Panc1 (cell line): ENCODE measurements around the gene KCP. TPM values are rescaled to one million over a fixed set of nuclear protein-coding genes. Genes with fewer than 3 reads are reported as not detected.

Source experiments
- ATAC-seq: fragments of 200-7000 bp; cut with Tn5 transposase; 2 replicates; pipeline ENCODE4 v1.9.1; 2020; ENCODE audit warnings: mild to moderate bottlenecking, moderate library complexity
- BruUV-seq: library from RNA; stranded (reverse); fragments of 400-500 nt; replicated peaks from 2 replicates; lab custom pipeline; 2021; lab: Mats Ljungman, UMichigan
- CTCF ChIA-PET: fragments of 300-600 bp; sonication (Branson Sonifier 250); formaldehyde crosslinking; loops from one replicate; lab custom pipeline; 2022; ENCODE audit warnings: antibody characterized with exemption; lab: Charles Lee
- POLR2A ChIA-PET: fragments of 300-600 bp; sonication (Branson Sonifier 250); formaldehyde crosslinking; loops from one replicate; lab custom pipeline; 2022; ENCODE audit warnings: antibody characterized with exemption; lab: Charles Lee
- DNase-seq: peaks from one replicate; pipeline ENCODE4 v3.0.0-alpha.2; 2010; ENCODE audit warnings: low read depth, low spot score
- H3K27ac ChIP-seq: 2 replicates; pipeline ENCODE4 v1.5.1; 2011; ENCODE audit warnings: mild to moderate bottlenecking, low read length, inconsistent platforms
- H3K27me3 ChIP-seq: fragments of 200-500 bp; sonication (Bioruptor generic); 2 replicates; pipeline ENCODE4 v1.6.0; 2014; ENCODE audit warnings: low read length, inconsistent platforms; ENCODE audit not compliant: control insufficient read depth, insufficient read depth
- H3K36me3 ChIP-seq: fragments of 200-500 bp; sonication (Bioruptor generic); 2 replicates; pipeline ENCODE4 v1.5.1; 2014; ENCODE audit warnings: inconsistent platforms, mild to moderate bottlenecking, low read length, moderate library complexity; ENCODE audit not compliant: control insufficient read depth, insufficient read depth
- H3K4me1 ChIP-seq: 2 replicates; pipeline ENCODE4 v1.5.1; 2011; ENCODE audit warnings: inconsistent platforms, mild to moderate bottlenecking, low read length, moderate library complexity; ENCODE audit not compliant: control insufficient read depth, insufficient read depth
- H3K4me3 ChIP-seq, 2 experiments: 2 replicates each; pipeline ENCODE4 v1.5.1; 2011 to 2012; ENCODE audit warnings: low read depth in 2 of 2, low read length in 2 of 2, mild to moderate bottlenecking in 2 of 2, inconsistent platforms in 1 of 2, moderate library complexity in 1 of 2
- H3K9me3 ChIP-seq: fragments of 200-500 bp; sonication (Bioruptor generic); 2 replicates; pipeline ENCODE4 v1.5.1; 2014; ENCODE audit warnings: low read depth, mild to moderate bottlenecking, inconsistent platforms, low read length, moderate library complexity; ENCODE audit not compliant: control insufficient read depth, insufficient read depth
- CTCF ChIP-seq: fragments of 450-650 bp; IDR thresholded peaks from 2 replicates; pipeline ENCODE4 v1.5.1; 2017; ENCODE audit warnings: mild to moderate bottlenecking
- POLR2AphosphoS5 ChIP-seq: IDR thresholded peaks from 2 replicates; pipeline ENCODE4 v1.6.1; 2012; ENCODE audit warnings: mild to moderate bottlenecking, low read depth, low read length, moderate library complexity
- REST ChIP-seq, 2 experiments: IDR thresholded peaks; 2 replicates each; pipeline ENCODE4 v1.6.1; 2011 to 2012; ENCODE audit warnings: low read depth in 2 of 2, control low read depth in 1 of 2, low read length in 1 of 2, mild to moderate bottlenecking in 1 of 2, moderate library complexity in 1 of 2; ENCODE audit not compliant: insufficient read depth in 1 of 2
- SIN3A ChIP-seq: IDR thresholded peaks from 2 replicates; pipeline ENCODE4 v1.6.1; 2012; ENCODE audit warnings: low read depth, mild to moderate bottlenecking, low read length, moderate library complexity, borderline replicate concordance; ENCODE audit not compliant: insufficient read depth
- TCF7L2 ChIP-seq: IDR thresholded peaks from 2 replicates; pipeline ENCODE4 v1.6.1; 2011; ENCODE audit warnings: mild to moderate bottlenecking, low read depth, low read length, inconsistent platforms
- in situ Hi-C: cut with HindIII; loops from 2 replicates; pipeline ENCODE4 v1.10.0; 2016; ENCODE audit warnings: low sequenced_read_pairs, low pct_unique_long_range_greater_than_20kb
- intact Hi-C: fragments of 100-400 bp; cut with micrococcal nuclease; formaldehyde crosslinking; loops from one replicate; pipeline ENCODE4 v1.10.0; 2022; ENCODE audit not compliant: unreplicated experiment
- total RNA-seq: library from RNA; stranded (reverse); gene quantifications from one replicate; pipeline ENCODE4 v1.2.1, GENCODE V29; 2021; ENCODE audit not compliant: unreplicated experiment

KCP gene
- total RNA-seq, 1 experiment from 2014 or later: 0.13 TPM

GRCh38 chr7:128924707-128925588 is 14.4 kb upstream of the KCP start:
- intact Hi-C loops: no loop called here
- H3K4me3 ChIP-seq: no peak overlapping the region
- in situ Hi-C loops: no loop called here
- H3K27me3 ChIP-seq: peaks cover 6% of the 10 kb centered on the region
- ChIA-PET POLR2A (no interaction called here), CTCF (no interaction called here)
- no TSS peak for BruUV-seq
- H3K27ac ChIP-seq: no peak overlapping the region
- no peak for DNase-seq
- ATAC-seq: no peak
- H3K36me3 ChIP-seq: no peaks in the 10 kb centered on the region
- no peak for TF ChIP-seq TCF7L2
- no peak for TF ChIP-seq SIN3A
- no peak for TF ChIP-seq POLR2AphosphoS5
- H3K4me1 ChIP-seq: no peaks in the 10 kb centered on the region
- no peaks in the 10 kb centered on the region for H3K9me3 ChIP-seq

DNA sequence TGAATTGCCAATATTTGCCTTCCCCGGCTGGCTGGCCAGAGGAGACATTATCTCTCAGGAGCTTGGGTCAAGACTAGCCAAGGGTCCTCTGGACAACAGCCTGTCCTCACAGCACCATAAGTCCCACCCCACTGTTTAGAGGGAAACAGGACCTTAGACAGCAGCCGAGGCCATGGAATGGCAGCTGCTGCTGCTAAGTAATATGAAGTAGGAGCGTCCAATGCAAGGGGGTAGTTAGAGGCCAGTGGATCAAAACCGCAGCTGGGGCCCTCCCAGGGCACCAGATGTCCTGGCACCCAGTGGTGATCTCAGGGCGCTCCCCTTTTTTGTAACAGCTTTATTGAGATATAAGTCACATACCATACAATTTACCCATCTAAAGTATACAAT is 12.9 kb upstream of the KCP start:
- H3K4me3 ChIP-seq: no peak overlapping the region
- H3K36me3 ChIP-seq: no peaks in the 10 kb centered on the region
- no peaks in the 10 kb centered on the region for H3K4me1 ChIP-seq
- no peak for DNase-seq
- CTCF ChIA-PET: no interaction called here
- peak; percentile 55 for ATAC-seq
- POLR2A ChIA-PET: no interaction called here
- peaks cover 6% of the 10 kb centered on the region for H3K27me3 ChIP-seq
- in situ Hi-C loops (no loop called here), intact Hi-C loops (no loop called here)
- no TSS peak for BruUV-seq
- H3K9me3 ChIP-seq: no peaks in the 10 kb centered on the region
- TF ChIP-seq REST (IDR thresholded peaks at IDR 0.05; ENCODE audit: insufficient read depth in 1 of 2, low read depth in 2 of 2, low read length in 1 of 2) (peak; percentile 61 to 72; a peak in 3 of 4 replicates), CTCF (no peak)
- no peak overlapping the region for H3K27ac ChIP-seq
